Measurements from ENCODE around the gene DAB2. TPM values are rescaled to one million over a fixed set of nuclear protein-coding genes. Genes with fewer than 3 reads are reported as not detected.

The DAB2 gene
- total RNA-seq, 2 experiments from 2014 or later, result 0.16 TPM; not detected in 1

GRCh38 chr5:39360471-39361111 is 64.2 kb downstream of the DAB2 start:
- ATAC-seq (no peak), DNase-seq (no peak)
- Mint-ChIP-seq H3K27me3 (no peaks in the 10 kb centered on the region), H3K9me3 (no peaks in the 10 kb centered on the region), H3K4me3 (no peak overlapping the region), H3K27ac (no peak overlapping the region), H3K4me1 (ENCODE audit: low read depth) (no peaks in the 10 kb centered on the region), H3K36me3 (ENCODE audit: low read depth) (no peaks in the 10 kb centered on the region)
- no peak for TF ChIP-seq CTCF (IDR thresholded peaks at IDR 0.05)
- intact Hi-C loops (cut with micrococcal nuclease), result no loop called here
- CTCF ChIA-PET, result interaction anchor here (2.2 kb wide), 1 partner anchor 16 kb away, joined by 13 read pairs; no protein-coding TSS in a partner anchor
- POLR2A ChIA-PET, result no interaction called here

GRCh38 chr5:39356263-39356662 is 68.5 kb downstream of the DAB2 start:
- CTCF ChIA-PET, result interaction anchor here (0.9 to 1.7 kb wide), 2 partner anchors 20 to 73 kb away, joined by 3 to 13 read pairs; no protein-coding TSS in a partner anchor
- Mint-ChIP-seq H3K27ac (no peak overlapping the region), H3K9me3 (peaks cover 13% of the 10 kb centered on the region), H3K27me3 (no peaks in the 10 kb centered on the region), H3K4me1 (ENCODE audit: low read depth) (peaks cover 3% of the 10 kb centered on the region), H3K36me3 (ENCODE audit: low read depth) (peaks cover 6% of the 10 kb centered on the region), H3K4me3 (no peak overlapping the region)
- ATAC-seq (no peak), DNase-seq (no peak)
- POLR2A ChIA-PET, result interaction anchor here (0.6 to 0.7 kb wide), 2 partner anchors 11 to 58 kb away, joined by 3 read pairs; no protein-coding TSS in a partner anchor
- intact Hi-C loops (cut with micrococcal nuclease), result no loop called here
- TF ChIP-seq CTCF (IDR thresholded peaks at IDR 0.05), result no peak

GRCh38 chr5:39355324-39355723 is 69.5 kb downstream of the DAB2 start:
- DNase-seq (no peak), ATAC-seq (no peak)
- Mint-ChIP-seq H3K4me3 (no peak overlapping the region), H3K36me3 (ENCODE audit: low read depth) (peaks cover 7% of the 10 kb centered on the region), H3K4me1 (ENCODE audit: low read depth) (peaks cover 3% of the 10 kb centered on the region), H3K27ac (no peak overlapping the region), H3K27me3 (no peaks in the 10 kb centered on the region), H3K9me3 (peaks cover 17% of the 10 kb centered on the region)
- ChIA-PET POLR2A (no interaction called here), CTCF (no interaction called here)
- TF ChIP-seq CTCF (IDR thresholded peaks at IDR 0.05), result no peak
- intact Hi-C loops (cut with micrococcal nuclease), result no loop called here

GRCh38 chr5:39353717-39354399 is 70.9 kb downstream of the DAB2 start:
- H3K27ac Mint-ChIP-seq, result no peak overlapping the region
- no peaks in the 10 kb centered on the region for H3K27me3 Mint-ChIP-seq
- peaks cover 22% of the 10 kb centered on the region for H3K9me3 Mint-ChIP-seq
- CTCF ChIA-PET, result interaction anchor here (0.6 to 2.4 kb wide), 4 partner anchors 22 to 901 kb away, joined by 3 to 14 read pairs (median 3); no protein-coding TSS in a partner anchor
- peaks cover 3% of the 10 kb centered on the region for H3K4me1 Mint-ChIP-seq (ENCODE audit: low read depth)
- no peak for TF ChIP-seq CTCF (IDR thresholded peaks at IDR 0.05)
- intact Hi-C loops (cut with micrococcal nuclease), result no loop called here
- DNase-seq (no peak), ATAC-seq (no peak)
- H3K36me3 Mint-ChIP-seq (ENCODE audit: low read depth), result peaks cover 7% of the 10 kb centered on the region
- no peak overlapping the region for H3K4me3 Mint-ChIP-seq
- POLR2A ChIA-PET, result interaction anchor here (0.6 to 1.2 kb wide), 3 partner anchors 17 to 214 kb away, joined by 3 to 4 read pairs (median 3); no protein-coding TSS in a partner anchor

GRCh38 chr5:39352951-39353350 is 71.8 kb downstream of the DAB2 start:
- no peak for ATAC-seq
- peaks cover 22% of the 10 kb centered on the region for H3K9me3 Mint-ChIP-seq
- ChIA-PET POLR2A (interaction anchor here (0.6 to 1.0 kb wide), 2 partner anchors 29 to 215 kb away, joined by 3 to 4 read pairs; no protein-coding TSS in a partner anchor), CTCF (interaction anchor here (0.6 to 2.4 kb wide), 2 partner anchors 23 to 900 kb away, joined by 3 to 14 read pairs; no protein-coding TSS in a partner anchor)
- DNase-seq, result no peak
- intact Hi-C loops (cut with micrococcal nuclease), result no loop called here
- H3K27ac Mint-ChIP-seq, result no peak overlapping the region
- no peak for TF ChIP-seq CTCF (IDR thresholded peaks at IDR 0.05)
- peaks cover 3% of the 10 kb centered on the region for H3K4me1 Mint-ChIP-seq (ENCODE audit: low read depth)
- peaks cover 7% of the 10 kb centered on the region for H3K36me3 Mint-ChIP-seq (ENCODE audit: low read depth)
- no peaks in the 10 kb centered on the region for H3K27me3 Mint-ChIP-seq
- no peak overlapping the region for H3K4me3 Mint-ChIP-seq
